Fibroblast of skin of scalp (primary cell): ENCODE results near the gene PCDHA10. TPM values are rescaled to one million over a fixed set of nuclear protein-coding genes. Genes with fewer than 3 reads are reported as not detected.
A peak's percentile ranks its signal among the peaks of the same experiment; 100 is the strongest.
"Not testable (repeated sequence)": the region's sequence is repeated elsewhere in the genome, so short reads cannot be mapped to it uniquely, and the experiment has no call there.

Experiments
- DNase-seq: peaks from one replicate; pipeline ENCODE4 v3.0.0-alpha.2; 2013
- polyA plus RNA-seq, 2 experiments: library from polyadenylated mRNA; unstranded; fragments of 120-200 nt; gene quantifications; one replicate each; pipeline ENCODE4 v1.2.1, GENCODE V29; 2013; ENCODE audit not compliant: insufficient read length in 2 of 2

The PCDHA10 gene
- polyA plus RNA-seq (2013, experiment 1 of 2; ENCODE audit: insufficient read length), result 0.19 TPM
- polyA plus RNA-seq (2013, experiment 2 of 2; ENCODE audit: insufficient read length), result 0.09 TPM

DNA sequence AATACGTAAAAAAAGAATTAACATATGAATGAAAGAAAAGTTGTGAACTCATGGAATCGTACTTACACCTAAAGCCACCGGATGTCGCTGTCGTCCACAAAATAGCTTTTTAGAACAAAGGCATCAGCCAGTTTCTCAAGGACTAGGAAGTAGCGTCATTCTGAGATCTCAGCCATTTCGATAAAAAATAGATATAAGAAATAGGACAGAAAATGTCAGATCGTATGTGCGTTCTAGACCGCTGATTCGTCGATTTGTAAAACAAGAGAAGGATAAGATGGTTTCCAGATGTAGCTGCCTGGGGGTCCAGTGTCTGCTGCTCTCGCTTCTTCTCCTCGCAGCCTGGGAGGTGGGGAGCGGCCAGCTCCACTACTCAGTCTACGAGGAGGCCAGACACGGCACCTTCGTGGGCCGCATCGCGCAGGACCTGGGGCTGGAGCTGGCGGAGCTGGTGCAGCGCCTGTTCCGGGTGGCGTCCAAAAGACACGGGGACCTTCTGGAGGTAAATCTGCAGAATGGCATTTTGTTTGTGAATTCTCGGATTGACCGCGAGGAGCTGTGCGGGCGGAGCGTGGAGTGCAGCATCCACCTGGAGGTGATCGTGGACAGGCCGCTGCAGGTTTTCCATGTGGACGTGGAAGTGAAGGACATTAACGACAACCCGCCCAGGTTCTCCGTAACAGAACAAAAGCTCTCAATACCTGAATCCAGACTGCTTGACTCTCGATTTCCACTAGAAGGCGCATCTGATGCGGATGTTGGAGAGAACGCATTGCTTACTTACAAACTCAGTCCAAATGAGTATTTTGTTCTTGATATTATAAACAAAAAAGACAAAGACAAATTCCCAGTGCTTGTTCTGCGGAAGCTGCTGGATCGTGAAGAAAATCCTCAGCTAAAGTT lies at the start of gene PCDHA10:
Gene PCDHA10 (plus strand): TSS at position 126 of the 903 bp plus-strand sequence. CDS start 152 bp downstream, at position 278.
- peak; percentile 4 for DNase-seq

DNA sequence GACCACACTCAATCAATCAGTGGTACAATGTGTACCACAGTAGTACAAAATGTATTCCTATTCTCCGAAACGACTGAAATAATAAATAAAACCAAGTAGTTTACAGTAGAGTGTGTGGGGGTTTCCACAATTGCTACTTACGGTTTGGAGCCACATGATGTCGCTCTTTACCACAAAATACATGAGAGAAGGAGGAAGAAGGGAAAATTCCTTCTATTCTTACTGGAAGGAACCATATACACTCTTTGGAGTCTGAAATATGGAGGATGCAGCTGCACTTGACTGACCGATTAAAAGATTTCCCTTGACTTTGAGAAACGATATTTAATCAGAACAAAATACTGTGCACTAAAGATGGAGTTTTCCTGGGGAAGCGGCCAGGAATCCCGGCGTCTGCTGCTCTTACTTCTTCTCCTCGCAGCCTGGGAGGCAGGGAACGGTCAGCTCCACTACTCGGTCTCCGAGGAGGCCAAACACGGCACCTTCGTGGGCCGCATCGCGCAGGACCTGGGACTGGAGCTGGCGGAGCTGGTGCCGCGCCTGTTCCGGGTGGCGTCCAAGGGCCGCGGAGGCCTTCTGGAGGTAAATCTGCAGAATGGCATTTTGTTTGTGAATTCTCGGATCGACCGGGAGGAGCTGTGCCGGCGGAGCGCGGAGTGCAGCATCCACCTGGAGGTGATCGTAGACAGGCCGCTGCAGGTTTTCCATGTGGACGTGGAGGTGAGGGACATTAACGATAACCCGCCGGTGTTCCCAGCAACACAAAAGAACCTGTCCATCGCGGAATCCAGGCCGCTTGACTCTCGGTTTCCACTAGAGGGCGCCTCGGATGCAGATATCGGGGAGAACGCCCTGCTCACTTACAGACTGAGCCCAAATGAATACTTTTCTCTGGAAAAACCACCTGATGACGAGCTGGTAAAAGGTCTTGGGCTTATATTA lies 48.6 kb upstream of the PCDHA10 start, which contains the start of gene PCDHA4:
Gene PCDHA4 (plus strand): TSS at position 235 of the 942 bp plus-strand sequence.
- DNase-seq, result peak; percentile 1

GRCh38 chr5:140808241-140808888 lies 47.3 kb upstream of the PCDHA10 start:
- not testable (repeated sequence) for DNase-seq

GRCh38 chr5:140808889-140809291 lies 46.8 kb upstream of the PCDHA10 start:
- no peak for DNase-seq

- DNase-seq, result no peak
Observed at GRCh38 chr5:140821375-140822280, 34.1 kb upstream of the PCDHA10 start, which contains the start of gene PCDHA5. PCDHA5 (plus strand) TSS chr5:140821613.

- DNase-seq, result no peak
Observed at GRCh38 chr5:140822281-140822629, 33.4 kb upstream of the PCDHA10 start.

- not testable (repeated sequence) for DNase-seq
Observed at GRCh38 chr5:140822969-140823368, 32.7 kb upstream of the PCDHA10 start.

- DNase-seq, result no peak
Observed at GRCh38 chr5:140823475-140823874, 32.2 kb upstream of the PCDHA10 start.

GRCh38 chr5:140827704-140828361 lies 27.9 kb upstream of the PCDHA10 start, which contains the start of gene PCDHA6:
PCDHA6 (plus strand) TSS chr5:140827960; CDS start chr5:140828092, 132 bp downstream.
- no peak for DNase-seq

DNA sequence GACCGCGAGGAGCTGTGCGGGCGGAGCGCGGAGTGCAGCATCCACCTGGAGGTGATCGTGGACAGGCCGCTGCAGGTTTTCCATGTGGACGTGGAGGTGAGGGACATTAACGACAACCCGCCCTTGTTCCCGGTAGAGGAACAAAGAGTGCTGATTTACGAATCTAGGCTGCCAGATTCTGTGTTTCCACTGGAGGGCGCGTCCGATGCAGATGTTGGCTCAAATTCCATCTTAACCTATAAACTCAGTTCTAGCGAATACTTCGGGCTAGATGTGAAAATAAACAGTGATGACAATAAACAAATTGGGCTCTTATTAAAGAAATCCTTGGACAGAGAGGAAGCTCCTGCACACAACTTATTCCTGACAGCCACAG lies 27.3 kb upstream of the PCDHA10 start:
- no peak for DNase-seq

DNA sequence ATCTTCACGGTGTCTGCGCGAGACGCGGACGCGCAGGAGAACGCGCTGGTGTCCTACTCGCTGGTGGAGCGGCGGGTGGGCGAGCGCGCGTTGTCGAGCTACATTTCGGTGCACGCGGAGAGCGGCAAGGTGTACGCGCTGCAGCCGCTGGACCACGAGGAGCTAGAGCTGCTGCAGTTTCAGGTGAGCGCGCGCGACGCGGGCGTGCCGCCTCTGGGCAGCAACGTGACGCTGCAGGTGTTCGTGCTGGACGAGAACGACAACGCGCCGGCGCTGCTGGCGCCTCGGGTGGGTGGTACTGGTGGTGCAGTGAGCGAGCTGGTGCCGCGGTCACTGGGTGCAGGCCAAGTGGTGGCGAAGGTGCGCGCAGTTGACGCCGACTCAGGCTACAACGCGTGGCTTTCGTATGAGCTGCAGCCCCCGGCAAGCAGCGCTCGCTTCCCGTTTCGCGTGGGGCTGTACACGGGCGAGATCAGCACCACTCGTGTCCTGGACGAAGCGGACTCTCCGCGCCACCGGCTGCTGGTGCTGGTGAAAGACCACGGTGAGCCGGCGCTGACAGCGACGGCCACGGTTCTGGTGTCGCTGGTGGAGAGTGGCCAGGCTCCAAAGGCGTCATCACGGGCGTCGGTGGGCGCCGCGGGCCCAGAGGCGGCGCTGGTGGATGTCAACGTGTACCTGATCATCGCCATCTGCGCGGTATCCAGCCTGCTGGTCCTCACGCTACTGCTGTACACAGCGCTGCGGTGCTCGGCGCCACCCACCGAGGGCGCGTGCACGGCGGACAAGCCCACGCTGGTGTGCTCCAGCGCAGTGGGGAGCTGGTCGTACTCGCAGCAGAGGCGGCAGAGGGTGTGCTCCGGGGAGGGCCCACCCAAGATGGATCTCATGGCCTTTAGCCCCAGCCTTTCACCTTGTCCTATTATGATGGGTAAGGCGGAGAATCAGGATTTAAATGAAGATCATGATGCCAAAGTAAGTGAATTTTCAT lies 25.9 kb upstream of the PCDHA10 start:
- DNase-seq, result not testable (repeated sequence)

DNA sequence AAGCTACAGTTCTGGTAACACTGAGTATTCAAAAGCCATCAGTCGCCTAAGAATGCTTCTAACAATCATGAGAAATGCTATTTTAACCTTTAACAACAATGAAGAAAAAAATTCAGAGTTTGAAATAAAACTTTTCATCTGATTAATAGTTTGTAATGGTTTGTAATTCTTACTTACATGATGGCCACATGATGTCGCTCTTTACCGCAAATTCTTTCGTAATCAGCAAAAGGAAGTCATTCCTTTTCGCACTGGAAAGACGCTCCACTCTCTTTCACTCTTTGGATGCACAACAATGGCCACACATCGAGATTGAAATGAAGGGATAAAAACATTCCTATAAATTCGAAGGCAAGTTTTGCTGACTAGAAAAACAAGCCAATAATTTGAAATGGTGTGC lies 21.7 kb upstream of the PCDHA10 start, which contains the start of gene PCDHA7:
Gene PCDHA7 (plus strand): TSS at position 277 of the 400 bp plus-strand sequence. CDS start 115 bp downstream, at position 392.
- DNase-seq, result peak; percentile 31

DNA sequence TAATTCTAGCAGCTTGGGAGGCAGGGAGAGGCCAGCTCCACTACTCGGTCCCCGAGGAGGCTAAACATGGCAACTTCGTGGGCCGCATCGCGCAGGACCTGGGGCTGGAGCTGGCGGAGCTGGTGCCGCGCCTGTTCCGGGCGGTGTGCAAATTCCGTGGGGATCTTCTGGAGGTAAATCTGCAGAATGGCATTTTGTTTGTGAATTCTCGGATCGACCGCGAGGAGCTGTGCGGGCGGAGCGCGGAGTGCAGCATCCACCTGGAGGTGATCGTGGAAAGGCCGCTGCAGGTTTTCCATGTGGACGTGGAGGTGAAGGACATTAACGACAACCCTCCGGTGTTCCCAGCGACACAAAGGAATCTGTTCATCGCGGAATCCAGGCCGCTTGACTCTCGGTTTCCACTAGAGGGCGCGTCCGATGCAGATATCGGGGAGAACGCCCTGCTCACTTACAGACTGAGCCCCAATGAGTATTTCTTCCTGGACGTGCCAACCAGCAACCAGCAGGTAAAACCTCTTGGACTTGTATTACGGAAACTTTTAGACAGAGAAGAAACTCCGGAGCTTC lies 21.2 kb upstream of the PCDHA10 start:
- not testable (repeated sequence) for DNase-seq

DNA sequence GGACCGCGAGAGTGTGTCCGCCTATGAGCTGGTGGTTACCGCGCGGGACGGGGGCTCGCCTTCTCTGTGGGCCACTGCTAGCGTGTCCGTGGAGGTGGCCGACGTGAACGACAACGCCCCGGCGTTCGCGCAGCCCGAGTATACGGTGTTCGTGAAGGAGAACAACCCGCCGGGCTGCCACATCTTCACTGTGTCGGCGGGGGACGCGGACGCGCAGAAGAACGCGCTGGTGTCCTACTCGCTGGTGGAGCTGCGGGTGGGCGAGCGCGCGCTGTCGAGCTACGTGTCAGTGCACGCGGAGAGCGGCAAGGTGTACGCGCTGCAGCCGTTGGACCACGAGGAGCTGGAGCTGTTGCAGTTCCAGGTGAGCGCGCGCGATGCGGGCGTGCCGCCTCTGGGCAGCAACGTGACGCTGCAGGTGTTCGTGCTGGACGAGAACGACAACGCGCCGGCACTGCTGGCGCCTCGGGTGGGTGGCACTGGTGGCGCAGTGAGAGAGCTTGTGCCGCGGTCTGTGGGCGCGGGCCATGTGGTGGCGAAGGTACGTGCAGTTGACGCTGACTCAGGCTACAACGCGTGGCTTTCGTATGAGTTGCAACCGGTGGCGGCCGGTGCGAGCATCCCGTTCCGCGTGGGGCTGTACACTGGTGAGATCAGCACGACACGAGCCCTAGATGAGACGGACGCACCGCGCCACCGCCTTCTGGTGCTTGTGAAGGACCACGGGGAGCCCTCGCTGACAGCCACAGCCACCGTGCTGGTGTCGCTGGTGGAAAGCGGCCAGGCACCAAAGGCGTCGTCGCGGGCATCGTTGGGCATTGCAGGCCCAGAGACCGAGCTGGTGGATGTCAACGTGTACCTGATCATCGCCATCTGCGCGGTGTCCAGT lies 19.8 kb upstream of the PCDHA10 start:
- DNase-seq, result no peak

- no peak for DNase-seq
Observed at GRCh38 chr5:140840978-140841962, 14.4 kb upstream of the PCDHA10 start, which contains the start of gene PCDHA8. PCDHA8 (plus strand) TSS chr5:140841187; CDS start chr5:140841322, 135 bp downstream.
